ENCODE results near the gene PCDHA5.
"Not testable (repeated sequence)": the region's sequence is repeated elsewhere in the genome, so short reads cannot be mapped to it uniquely, and the experiment has no call there.

PCDHA5 gene

DNA sequence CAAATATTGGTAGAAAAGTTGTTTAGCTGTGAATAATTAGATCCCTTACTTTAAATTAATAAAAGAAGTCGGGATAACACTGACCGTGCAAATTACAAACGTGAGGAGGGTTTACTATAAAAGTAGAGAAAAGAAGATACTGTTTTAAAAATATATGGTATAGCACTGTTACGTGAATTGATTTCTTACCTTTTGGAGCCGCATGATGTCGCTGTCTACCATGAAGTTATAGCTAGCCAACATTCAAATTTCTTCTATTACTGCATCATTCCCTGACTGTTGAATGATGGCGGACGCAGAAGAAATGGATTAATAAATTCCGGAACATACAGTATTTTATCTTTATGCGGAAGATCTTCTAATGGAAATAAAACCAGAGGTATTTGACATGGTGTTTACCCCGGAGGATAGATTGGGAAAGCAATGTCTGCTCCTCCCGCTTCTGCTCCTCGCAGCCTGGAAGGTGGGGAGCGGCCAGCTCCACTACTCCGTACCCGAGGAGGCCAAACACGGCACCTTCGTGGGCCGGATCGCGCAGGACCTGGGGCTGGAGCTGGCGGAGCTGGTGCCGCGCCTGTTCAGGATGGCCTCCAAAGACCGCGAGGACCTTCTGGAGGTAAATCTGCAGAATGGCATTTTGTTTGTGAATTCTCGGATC, 6.4 kb downstream of the PCDHA5 start, which contains the start of gene PCDHA6:
Gene PCDHA6 (plus strand): TSS at position 257 of the 658 bp plus-strand sequence. CDS start 132 bp downstream, at position 389.
- DNase-seq, result no peak

DNA sequence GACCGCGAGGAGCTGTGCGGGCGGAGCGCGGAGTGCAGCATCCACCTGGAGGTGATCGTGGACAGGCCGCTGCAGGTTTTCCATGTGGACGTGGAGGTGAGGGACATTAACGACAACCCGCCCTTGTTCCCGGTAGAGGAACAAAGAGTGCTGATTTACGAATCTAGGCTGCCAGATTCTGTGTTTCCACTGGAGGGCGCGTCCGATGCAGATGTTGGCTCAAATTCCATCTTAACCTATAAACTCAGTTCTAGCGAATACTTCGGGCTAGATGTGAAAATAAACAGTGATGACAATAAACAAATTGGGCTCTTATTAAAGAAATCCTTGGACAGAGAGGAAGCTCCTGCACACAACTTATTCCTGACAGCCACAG, 6.9 kb downstream of the PCDHA5 start:
- no peak for DNase-seq

DNA sequence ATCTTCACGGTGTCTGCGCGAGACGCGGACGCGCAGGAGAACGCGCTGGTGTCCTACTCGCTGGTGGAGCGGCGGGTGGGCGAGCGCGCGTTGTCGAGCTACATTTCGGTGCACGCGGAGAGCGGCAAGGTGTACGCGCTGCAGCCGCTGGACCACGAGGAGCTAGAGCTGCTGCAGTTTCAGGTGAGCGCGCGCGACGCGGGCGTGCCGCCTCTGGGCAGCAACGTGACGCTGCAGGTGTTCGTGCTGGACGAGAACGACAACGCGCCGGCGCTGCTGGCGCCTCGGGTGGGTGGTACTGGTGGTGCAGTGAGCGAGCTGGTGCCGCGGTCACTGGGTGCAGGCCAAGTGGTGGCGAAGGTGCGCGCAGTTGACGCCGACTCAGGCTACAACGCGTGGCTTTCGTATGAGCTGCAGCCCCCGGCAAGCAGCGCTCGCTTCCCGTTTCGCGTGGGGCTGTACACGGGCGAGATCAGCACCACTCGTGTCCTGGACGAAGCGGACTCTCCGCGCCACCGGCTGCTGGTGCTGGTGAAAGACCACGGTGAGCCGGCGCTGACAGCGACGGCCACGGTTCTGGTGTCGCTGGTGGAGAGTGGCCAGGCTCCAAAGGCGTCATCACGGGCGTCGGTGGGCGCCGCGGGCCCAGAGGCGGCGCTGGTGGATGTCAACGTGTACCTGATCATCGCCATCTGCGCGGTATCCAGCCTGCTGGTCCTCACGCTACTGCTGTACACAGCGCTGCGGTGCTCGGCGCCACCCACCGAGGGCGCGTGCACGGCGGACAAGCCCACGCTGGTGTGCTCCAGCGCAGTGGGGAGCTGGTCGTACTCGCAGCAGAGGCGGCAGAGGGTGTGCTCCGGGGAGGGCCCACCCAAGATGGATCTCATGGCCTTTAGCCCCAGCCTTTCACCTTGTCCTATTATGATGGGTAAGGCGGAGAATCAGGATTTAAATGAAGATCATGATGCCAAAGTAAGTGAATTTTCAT, 8.4 kb downstream of the PCDHA5 start:
- not testable (repeated sequence) for DNase-seq

DNA sequence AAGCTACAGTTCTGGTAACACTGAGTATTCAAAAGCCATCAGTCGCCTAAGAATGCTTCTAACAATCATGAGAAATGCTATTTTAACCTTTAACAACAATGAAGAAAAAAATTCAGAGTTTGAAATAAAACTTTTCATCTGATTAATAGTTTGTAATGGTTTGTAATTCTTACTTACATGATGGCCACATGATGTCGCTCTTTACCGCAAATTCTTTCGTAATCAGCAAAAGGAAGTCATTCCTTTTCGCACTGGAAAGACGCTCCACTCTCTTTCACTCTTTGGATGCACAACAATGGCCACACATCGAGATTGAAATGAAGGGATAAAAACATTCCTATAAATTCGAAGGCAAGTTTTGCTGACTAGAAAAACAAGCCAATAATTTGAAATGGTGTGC, 12.6 kb downstream of the PCDHA5 start, which contains the start of gene PCDHA7:
Gene PCDHA7 (plus strand): TSS at position 277 of the 400 bp plus-strand sequence. CDS start 115 bp downstream, at position 392.
- no peak for DNase-seq

DNA sequence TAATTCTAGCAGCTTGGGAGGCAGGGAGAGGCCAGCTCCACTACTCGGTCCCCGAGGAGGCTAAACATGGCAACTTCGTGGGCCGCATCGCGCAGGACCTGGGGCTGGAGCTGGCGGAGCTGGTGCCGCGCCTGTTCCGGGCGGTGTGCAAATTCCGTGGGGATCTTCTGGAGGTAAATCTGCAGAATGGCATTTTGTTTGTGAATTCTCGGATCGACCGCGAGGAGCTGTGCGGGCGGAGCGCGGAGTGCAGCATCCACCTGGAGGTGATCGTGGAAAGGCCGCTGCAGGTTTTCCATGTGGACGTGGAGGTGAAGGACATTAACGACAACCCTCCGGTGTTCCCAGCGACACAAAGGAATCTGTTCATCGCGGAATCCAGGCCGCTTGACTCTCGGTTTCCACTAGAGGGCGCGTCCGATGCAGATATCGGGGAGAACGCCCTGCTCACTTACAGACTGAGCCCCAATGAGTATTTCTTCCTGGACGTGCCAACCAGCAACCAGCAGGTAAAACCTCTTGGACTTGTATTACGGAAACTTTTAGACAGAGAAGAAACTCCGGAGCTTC, 13.1 kb downstream of the PCDHA5 start:
- not testable (repeated sequence) for DNase-seq

DNA sequence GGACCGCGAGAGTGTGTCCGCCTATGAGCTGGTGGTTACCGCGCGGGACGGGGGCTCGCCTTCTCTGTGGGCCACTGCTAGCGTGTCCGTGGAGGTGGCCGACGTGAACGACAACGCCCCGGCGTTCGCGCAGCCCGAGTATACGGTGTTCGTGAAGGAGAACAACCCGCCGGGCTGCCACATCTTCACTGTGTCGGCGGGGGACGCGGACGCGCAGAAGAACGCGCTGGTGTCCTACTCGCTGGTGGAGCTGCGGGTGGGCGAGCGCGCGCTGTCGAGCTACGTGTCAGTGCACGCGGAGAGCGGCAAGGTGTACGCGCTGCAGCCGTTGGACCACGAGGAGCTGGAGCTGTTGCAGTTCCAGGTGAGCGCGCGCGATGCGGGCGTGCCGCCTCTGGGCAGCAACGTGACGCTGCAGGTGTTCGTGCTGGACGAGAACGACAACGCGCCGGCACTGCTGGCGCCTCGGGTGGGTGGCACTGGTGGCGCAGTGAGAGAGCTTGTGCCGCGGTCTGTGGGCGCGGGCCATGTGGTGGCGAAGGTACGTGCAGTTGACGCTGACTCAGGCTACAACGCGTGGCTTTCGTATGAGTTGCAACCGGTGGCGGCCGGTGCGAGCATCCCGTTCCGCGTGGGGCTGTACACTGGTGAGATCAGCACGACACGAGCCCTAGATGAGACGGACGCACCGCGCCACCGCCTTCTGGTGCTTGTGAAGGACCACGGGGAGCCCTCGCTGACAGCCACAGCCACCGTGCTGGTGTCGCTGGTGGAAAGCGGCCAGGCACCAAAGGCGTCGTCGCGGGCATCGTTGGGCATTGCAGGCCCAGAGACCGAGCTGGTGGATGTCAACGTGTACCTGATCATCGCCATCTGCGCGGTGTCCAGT, 14.5 kb downstream of the PCDHA5 start:
- no peak for DNase-seq

DNA sequence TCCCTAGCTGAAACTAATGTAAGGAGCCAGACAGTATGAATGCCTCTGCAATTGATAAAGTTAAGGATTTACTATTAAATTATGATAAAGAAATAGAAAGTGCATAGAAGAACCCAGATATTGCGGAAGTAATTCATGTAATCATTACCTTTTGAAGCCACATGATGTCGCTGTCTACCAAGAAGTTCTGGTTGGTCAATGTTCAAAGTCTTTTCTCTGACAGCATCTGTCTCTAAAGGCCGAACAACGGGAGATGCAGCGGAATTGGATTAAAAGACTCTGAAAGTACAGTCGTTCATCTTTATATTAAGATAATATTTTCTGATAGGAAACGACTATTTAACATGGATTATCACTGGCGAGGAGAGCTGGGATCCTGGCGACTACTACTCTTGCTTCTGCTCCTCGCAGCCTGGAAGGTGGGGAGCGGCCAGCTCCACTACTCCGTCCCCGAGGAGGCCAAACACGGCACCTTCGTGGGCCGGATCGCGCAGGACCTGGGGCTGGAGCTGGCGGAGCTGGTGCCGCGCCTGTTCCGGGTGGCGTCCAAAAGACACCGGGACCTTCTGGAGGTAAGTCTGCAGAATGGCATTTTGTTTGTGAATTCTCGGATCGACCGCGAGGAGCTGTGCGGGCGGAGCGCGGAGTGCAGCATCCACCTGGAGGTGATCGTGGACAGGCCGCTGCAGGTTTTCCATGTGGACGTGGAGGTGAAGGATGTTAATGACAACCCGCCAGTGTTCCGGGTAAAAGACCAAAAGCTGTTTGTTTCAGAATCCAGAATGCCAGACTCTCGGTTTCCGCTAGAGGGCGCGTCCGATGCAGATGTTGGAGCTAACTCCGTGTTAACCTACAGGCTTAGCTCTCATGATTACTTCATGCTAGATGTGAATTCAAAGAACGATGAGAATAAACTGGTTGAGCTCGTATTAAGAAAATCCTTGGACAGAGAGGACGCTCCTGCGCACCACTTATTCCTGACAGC, 19.9 kb downstream of the PCDHA5 start, which contains the start of gene PCDHA8:
Gene PCDHA8 (plus strand): TSS at position 210 of the 985 bp plus-strand sequence. CDS start 135 bp downstream, at position 345.
- no peak for DNase-seq

DNA sequence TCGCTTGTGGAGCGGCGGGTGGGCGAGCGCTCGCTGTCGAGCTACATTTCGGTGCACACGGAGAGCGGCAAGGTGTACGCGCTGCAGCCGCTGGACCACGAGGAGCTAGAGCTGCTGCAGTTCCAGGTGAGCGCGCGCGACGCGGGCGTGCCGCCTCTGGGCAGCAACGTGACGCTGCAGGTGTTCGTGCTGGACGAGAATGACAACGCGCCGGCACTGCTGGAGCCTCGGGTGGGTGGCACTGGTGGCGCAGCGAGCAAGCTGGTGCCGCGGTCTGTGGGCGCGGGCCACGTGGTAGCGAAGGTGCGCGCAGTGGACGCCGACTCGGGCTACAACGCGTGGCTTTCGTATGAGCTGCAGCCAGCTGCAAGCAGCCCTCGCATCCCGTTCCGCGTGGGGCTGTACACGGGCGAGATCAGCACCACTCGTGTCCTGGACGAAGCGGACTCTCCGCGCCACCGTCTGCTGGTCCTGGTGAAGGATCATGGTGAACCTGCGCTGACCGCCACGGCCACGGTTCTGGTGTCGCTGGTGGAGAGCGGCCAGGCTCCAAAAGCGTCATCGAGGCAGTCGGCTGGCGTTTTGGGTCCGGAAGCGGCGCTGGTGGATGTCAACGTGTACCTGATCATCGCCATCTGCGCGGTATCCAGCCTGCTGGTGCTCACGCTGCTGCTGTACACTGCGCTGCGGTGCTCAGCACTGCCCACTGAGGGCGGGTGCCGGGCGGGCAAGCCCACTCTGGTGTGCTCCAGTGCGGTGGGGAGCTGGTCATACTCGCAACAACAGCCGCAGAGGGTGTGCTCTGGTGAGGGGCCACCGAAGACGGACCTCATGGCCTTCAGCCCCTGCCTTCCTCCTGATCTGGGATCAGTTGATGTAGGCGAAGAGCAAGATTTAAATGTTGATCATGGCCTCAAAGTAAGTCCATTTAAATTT, 21.7 kb downstream of the PCDHA5 start:
- no peak for DNase-seq

DNA sequence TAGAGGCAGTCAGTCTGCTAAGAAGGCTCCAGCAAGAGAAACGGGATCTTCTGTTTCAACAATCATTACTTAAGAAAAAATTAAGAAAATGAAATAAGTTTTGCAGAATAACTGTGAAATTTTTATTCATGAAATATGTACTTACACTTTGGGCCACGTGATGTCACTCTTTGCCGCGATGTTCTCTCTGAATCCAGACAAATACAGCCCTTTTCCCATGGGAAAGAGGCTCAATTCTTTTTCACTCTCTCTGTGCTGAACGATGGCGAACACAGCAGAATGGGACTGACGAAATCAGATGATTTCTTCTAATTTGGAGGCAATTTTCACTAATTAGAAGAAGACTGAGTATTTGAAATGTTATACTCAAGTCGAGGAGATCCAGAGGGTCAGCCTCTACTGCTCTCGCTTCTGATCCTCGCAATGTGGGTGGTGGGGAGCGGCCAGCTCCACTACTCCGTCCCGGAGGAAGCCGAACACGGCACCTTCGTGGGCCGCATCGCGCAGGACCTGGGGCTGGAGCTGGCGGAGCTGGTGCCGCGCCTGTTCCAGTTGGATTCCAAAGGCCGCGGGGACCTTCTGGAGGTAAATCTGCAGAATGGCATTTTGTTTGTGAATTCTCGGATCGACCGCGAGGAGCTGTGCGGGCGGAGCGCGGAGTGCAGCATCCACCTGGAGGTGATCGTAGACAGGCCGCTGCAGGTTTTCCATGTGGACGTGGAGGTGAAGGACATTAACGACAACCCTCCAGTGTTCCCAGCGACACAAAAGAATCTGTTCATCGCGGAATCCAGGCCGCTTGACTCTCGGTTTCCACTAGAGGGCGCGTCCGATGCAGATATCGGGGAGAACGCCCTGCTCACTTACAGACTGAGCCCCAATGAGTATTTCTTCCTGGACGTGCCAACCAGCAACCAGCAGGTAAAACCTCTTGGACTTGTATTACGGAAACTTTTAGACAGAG, 27.0 kb downstream of the PCDHA5 start, which contains the start of gene PCDHA9:
Gene PCDHA9 (plus strand): TSS at position 244 of the 964 bp plus-strand sequence. CDS start 114 bp downstream, at position 358.
- DNase-seq, result not testable (repeated sequence)

DNA sequence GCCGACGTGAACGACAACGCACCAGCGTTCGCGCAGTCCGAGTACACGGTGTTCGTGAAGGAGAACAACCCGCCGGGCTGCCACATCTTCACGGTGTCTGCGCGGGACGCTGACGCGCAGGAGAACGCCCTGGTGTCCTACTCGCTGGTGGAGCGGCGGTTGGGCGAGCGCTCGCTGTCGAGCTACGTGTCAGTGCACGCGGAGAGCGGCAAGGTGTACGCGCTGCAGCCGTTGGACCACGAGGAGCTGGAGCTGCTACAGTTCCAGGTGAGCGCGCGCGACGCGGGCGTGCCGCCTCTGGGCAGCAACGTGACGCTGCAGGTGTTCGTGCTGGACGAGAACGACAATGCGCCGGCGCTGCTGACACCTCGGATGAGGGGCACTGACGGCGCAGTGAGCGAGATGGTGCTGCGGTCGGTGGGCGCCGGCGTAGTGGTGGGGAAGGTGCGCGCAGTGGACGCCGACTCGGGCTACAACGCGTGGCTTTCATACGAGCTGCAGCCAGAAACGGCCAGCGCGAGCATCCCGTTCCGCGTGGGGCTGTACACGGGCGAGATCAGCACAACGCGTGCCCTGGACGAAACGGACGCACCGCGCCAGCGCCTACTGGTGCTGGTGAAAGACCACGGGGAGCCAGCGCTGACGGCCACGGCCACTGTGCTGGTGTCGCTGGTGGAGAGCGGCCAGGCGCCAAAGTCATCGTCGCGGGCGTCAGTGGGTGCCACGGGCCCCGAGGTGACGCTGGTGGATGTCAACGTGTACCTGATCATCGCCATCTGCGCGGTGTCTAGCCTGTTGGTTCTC, 28.6 kb downstream of the PCDHA5 start:
- DNase-seq, result not testable (repeated sequence)

DNA sequence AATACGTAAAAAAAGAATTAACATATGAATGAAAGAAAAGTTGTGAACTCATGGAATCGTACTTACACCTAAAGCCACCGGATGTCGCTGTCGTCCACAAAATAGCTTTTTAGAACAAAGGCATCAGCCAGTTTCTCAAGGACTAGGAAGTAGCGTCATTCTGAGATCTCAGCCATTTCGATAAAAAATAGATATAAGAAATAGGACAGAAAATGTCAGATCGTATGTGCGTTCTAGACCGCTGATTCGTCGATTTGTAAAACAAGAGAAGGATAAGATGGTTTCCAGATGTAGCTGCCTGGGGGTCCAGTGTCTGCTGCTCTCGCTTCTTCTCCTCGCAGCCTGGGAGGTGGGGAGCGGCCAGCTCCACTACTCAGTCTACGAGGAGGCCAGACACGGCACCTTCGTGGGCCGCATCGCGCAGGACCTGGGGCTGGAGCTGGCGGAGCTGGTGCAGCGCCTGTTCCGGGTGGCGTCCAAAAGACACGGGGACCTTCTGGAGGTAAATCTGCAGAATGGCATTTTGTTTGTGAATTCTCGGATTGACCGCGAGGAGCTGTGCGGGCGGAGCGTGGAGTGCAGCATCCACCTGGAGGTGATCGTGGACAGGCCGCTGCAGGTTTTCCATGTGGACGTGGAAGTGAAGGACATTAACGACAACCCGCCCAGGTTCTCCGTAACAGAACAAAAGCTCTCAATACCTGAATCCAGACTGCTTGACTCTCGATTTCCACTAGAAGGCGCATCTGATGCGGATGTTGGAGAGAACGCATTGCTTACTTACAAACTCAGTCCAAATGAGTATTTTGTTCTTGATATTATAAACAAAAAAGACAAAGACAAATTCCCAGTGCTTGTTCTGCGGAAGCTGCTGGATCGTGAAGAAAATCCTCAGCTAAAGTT, 34.6 kb downstream of the PCDHA5 start, which contains the start of gene PCDHA10:
Gene PCDHA10 (plus strand): TSS at position 126 of the 903 bp plus-strand sequence. CDS start 152 bp downstream, at position 278.
- no peak for DNase-seq

DNA sequence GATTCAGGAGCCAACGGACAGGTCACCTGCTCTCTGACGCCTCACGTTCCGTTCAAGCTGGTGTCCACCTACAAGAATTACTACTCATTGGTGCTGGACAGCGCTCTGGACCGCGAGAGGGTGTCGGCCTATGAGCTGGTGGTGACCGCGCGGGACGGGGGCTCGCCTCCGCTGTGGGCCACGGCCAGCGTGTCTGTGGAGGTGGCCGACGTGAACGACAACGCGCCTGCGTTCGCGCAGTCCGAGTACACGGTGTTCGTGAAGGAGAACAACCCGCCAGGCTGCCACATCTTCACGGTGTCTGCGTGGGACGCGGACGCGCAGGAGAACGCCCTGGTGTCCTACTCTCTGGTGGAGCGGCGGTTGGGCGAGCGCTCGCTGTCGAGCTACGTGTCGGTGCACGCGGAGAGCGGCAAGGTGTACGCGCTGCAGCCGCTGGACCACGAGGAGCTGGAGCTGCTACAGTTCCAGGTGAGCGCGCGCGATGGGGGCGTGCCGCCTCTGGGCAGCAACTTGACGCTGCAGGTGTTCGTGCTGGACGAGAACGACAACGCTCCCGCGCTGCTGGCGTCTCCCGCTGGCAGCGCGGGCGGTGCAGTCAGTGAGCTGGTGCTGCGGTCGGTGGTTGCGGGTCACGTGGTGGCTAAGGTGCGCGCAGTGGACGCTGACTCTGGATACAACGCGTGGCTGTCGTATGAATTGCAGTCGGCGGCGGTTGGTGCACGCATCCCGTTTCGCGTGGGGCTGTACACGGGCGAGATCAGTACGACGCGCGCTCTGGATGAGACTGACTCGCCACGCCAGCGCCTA, 36.0 kb downstream of the PCDHA5 start:
- no peak for DNase-seq

DNA sequence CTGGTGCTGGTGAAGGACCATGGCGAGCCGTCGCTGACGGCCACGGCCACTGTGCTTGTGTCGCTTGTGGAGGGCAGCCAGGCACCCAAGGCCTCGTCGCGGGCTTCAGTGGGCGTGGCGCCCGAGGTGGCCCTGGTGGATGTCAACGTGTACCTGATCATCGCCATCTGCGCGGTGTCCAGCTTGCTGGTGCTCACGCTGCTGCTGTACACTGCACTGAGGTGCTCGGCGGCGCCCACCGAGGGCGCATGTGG, 36.5 kb downstream of the PCDHA5 start:
- no peak for DNase-seq

DNA sequence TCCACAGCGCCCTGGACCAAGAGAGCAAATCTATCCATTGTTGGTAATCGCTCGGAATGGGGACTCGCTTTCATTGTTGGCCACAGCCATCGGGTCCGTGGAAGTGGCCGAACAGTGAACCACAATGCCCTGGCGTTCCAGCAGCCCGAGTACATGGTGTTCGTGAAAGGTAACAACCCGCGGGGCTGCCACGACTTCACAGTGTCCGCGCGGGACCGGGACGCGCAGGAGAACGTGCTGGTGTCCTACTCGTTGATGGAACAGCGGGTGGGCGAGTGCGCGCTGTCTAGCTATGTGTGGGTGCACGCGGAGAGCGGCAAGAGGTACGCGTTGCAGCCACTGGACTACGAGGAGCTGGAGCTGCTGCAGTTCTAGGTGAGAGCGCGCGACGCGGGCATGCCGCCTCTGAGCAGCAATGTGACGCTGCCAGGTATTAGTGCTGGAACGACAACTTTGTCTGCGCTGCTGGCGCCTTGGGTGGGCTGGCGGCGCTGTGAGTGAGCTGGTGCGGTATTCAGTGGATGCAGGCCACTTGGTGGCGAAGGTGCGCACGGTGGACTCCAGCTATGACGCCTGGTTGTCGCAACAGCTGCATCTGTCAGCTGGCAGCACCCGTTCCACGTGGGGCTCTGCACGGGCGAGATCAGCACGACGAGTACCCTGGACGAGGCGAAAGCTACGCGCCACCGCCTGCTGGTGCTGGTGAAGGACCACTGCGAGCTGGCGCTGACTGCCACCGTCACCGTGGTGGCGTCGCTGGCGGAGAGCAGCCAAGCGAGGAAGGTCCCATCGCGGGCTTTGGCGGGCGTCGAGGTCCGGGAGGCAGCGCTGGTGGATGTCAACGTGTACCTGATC, 41.3 kb downstream of the PCDHA5 start:
- no peak for DNase-seq
